GM21619 (cell line): ENCODE measurements around the gene TMEM266.

Experiments
- ATAC-seq: cut with Tn5 transposase; IDR thresholded peaks from one replicate; pipeline ENCODE4 v1.9.1; 2021; ENCODE audit not compliant: unreplicated experiment

TMEM266 gene

DNA sequence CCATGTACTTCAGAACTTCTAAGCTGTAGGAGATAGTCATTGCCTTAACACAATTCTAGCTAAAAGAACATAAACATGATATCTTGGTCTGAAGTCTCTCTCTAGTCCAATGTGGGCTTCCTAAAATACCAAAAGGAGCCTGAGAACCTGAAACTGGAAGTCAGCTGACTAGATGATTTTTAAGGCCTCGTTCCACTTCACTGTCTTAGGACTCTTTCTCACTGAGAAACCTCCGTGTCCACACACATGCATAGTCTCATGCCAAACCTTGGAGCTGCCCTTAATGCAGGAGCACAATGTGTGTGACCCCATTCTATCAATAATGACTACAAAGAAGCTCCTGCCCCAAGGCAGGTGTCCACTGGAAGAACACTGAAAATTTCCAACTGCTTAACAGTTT is 163.7 kb downstream of the TMEM266 start:
- ATAC-seq: no peak

DNA sequence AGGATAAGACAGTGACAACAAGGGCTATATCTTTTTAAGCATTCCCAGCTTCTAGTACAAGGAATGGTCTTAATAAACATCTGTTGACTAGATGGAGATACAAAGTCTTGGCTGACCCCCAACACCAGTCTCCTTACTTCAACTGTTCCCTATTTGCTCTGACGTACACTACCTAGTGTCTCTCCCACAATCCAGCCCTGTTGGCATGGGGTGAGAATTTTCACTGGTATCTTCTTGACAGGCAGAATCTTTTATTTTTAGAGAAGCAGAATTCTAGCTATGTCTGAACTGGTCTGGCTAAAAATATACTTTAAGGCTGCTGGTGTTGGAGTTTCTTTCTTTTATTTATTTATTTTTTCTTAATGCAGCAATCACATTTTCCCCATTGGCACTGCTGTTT is 169.5 kb downstream of the TMEM266 start:
- ATAC-seq: no peak

DNA sequence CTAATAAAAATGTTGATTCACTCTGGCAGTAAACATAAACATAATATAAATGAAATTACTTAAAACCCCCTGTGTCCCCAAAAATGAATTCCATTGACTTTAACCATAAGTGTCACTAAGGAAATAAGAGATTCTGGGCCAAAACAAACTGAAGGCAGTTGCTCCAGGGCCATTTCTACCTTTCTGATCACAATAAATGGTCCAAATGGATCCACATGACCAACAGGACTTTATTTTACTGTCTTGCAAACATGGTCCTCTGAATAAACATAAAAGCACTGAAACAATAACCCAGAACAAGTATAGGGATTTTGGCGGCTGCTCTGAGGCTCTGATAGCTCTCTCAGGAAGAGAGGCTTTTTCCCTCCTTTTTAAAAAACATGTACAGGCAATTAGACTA is 174.1 kb downstream of the TMEM266 start:
- ATAC-seq: no peak

DNA sequence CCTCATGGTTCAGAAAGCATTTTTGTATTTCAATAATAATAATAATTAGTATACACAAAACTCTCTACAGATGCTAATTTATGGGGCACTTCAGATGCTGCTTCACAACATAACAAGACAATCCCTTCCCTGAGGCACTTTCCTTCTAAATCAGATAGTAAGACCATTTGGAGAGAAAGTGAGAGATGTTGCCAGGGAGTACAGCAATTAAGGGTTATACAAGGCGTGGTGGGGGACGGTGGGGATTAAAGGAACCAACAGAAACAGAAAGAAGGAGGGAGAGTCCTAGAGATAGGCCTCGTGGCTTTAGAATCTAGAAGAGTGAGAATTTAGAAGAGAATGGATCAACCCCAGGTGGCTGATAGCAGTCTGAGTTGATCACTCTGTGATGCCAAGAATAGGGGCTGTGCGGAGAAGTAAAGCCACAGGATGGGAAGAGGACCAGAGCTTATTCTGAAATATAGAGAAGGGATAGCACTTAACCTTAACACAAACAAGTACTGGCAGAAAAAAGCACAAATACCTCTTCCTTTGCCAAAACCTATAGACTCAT is 174.6 kb downstream of the TMEM266 start:
- ATAC-seq: no peak

DNA sequence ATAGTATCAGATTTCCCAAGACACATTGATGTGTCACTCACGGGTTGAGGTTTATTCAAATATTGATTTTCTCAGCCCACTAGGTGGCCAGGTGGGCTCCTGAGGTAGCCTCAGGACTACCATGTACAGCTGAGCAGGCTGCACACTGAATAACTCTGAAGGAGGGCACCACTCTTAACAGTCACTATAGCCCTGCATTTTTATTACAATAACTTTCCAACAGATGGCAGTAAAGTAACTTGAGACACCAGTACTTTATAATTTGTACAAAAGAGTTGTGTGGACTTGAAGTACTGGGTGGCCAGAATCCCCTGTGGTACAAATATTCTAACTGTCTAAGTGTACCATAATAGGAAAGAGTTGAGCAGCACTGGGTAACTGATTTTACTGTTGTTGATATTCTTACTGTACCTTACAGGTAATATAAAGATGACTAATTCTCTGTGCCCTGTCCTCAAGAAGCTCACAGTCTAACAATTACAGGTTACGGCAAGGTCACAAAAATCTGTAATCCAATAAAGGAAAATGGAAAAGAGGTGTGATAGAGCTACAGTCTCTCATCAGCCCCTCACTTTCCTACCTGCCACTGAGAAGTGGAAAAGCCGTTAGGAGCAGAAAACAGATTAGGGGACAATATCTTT is 175.5 kb downstream of the TMEM266 start:
- no peak for ATAC-seq

DNA sequence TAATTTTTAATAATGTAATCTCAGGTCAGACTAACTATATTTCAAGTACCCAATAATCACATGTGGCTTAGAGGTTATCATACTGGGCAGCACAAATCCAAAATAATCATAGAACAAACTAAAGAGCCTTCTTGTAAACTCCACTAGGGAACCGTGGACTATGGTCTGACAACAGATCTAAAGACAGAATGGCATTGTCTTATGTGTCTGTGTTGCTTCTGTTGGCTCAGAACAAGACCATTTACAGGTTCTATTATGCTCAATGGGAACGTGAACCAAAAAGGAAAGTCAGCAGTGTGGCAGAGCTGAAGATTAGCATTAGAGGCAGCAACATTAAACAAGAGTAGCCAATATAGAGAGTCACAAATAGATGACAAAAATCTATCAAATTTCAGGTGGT is 176.6 kb downstream of the TMEM266 start:
- no peak for ATAC-seq

DNA sequence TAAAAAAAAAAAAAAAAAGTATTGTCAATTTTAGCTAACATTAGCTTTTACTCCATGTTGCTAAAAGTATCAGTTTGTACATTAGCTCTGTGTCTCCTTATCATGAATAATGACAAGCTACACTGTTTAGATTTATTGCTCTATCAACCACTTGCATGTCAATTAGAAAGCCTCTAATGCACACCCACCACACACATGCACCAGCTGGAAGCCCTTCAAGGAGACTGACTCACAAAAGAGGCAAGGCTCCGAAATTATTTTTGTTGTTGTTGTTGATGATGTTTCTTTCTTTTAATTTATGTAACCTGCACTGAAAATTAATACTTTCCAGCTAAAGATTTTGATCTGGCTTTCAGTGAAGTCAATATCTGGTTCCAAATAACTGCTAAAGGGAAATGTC is 180.0 kb downstream of the TMEM266 start:
- no peak for ATAC-seq

DNA sequence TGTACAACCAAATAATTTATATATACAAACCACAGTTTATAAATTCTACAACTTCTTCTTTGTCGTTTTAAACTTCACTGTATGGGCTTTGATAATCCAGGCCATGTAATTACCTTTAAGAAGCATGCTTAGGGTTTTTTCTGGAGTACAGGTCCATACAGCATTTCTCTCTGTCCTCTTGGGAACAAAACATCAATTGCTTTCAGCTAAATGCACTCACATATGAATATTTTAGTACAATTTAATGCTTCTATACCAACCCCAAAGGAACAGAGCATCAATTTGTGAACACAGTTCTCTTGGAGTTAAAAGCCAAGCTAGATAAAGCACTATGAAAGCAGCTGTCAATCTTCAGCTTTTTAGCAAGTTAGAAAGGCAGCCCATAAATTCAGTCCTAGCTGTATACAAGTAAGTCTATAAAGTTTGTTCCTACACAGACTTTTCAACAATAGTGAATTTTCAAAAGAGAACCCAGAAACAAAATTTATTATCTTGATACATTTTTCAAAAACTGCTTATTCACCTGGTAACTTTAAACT is 185.4 kb downstream of the TMEM266 start:
- no peak for ATAC-seq

DNA sequence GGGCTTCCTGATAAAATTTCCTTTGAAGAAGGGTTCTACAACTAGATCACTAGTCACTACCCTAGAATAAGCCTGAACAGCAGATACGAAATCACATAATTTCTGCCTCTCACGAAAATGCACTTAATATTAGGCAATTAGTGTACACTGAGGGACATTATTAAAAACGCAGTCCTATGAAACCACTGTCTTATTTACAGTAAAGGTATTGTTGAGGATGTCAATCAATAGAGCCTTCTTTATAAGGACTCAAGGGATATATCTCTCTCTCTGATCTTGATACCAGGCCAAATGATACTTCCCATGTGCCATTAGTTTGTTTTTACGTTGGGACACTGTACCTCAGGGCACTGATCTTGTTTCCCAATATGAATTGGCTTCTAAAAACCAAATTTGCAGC is 191.9 kb downstream of the TMEM266 start:
- no peak for ATAC-seq

DNA sequence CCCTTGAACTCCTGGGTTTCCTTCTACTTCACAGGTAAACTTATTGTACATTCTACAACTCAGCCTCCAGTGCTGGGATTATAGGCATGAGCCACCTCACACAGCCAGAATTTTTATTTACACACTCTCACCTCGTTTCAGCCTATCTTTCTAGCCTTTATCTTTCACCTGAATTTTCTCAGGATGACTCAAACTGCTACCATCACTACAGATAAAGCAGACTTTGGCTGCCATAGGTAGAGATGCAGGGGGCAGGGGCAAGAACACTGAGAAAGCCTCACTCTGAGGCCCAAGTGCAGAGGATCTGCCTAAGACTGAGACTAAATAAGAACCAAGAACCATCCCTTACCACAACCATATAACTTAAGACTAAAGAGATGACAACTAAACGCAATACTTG is 192.5 kb downstream of the TMEM266 start:
- ATAC-seq: no peak

DNA sequence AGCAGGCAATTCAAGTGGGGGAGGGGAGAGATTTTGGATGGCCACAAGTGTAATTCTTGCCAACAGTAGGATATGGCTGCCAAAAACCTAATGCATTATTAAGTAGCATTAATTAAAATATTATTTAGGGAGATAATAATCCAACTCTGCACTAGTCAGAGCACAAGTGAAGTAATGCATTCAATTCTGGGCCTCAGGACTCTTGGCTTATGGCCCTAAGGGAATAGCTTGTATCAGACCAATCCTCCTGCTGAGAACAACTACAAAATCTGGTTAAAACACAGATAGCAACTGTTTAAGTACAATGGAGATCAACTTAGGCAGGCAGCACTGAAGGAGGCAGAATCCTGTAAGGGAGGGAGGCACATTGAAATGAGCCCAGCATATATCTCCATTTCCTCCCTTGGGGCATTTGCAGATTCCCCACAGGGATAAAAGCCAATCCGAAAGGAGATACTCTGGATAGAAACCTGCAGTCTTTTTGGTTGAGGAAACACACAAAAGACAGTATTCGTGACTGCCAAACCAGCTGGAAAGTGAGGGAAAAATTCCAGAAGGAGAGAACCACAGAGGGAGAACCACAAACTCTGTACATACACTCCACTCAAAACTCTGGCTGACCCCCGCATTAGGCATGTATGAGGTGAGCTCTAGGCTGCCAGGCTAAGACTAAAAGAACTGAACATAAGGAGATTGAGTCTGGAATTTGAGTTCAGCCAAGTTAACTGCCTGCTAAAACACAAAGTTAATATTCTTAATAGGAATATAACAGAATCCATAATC is 194.1 kb downstream of the TMEM266 start:
- ATAC-seq: no peak
